ENCODE data around the gene DCAF16. TPM values are rescaled to one million over a fixed set of nuclear protein-coding genes. Genes with fewer than 3 reads are reported as not detected.

DCAF16 gene
- polyA plus RNA-seq, 1 donor: 30.2 TPM

DNA sequence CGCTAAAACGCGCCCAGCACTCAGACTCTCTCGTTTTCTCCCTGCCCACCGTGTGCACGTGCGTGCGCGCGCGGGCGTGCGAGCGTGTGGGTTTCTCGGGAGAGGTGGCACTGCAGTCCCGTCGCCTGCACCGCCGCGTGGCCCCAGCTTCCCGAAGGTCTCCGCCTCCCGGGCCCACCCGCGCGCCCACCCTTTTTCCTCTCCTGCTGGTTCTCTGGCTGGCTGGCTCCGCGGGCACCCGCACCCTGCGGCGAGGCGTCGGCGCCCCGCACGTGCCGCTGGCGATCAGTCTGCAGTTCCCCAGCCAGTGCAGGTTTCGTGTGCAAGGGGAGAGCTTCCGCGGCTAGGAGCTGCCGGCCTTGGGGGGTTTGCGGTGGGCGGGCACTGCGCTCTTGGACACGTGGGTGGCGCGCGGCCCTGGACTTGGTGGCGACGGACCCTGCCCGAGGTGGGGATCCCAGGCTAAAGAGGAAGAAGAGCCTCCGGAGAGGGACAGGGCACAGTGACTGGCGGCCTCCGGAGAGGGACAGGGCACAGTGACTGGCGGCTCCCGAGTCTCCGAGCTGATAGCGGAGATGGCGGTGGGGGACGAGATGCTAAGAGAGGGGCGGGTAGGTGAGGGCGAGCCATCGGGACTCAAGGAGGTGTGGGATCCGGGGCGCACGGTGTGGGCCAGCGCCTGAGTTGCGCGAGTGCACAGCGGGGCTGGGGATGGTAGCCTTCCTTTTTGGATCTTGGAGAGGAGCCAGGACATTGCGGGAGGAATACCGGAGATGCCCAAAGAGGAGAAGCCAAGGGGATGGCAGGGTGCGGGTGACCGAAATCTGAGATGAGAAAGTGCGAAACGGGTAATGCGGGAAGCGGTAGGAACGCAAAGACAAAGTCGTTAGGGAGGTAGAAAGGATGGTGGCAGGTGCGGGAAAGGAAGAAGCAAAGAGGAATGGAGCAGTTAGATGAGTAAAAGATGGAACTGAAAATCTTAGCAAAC, 29.0 kb downstream of the DCAF16 start, which contains the start of gene FAM184B:
TSS of gene FAM184B (minus strand) at position 322 of the 988 bp plus-strand sequence. CDS start 322 bp downstream, outside the sequence.
- no peak for DNase-seq (ENCODE audit: low read depth)

GRCh38 chr4:17780501-17781299, 29.9 kb downstream of the DCAF16 start:
- DNase-seq (ENCODE audit: low read depth): no peak

DNA sequence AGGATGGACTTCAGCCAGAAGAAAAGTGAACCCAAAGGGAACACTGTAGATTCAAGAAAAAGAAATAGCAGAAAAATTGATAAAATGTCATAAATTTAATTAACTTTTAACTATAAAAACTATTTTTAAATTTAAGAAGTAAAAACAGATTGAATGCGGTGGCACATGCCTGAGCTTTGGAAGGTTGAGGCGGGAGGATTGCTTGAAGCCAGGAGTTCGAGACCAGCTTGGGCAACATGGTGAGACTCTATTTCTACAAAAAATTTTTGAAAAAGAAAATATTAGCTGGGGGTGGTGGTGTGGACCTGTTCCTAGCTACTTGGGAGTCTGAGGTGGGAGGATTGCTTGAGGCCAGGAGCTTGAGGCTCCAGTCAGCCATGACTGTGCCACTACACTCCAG, 32.1 kb downstream of the DCAF16 start:
- no peak for DNase-seq (ENCODE audit: low read depth)

DNA sequence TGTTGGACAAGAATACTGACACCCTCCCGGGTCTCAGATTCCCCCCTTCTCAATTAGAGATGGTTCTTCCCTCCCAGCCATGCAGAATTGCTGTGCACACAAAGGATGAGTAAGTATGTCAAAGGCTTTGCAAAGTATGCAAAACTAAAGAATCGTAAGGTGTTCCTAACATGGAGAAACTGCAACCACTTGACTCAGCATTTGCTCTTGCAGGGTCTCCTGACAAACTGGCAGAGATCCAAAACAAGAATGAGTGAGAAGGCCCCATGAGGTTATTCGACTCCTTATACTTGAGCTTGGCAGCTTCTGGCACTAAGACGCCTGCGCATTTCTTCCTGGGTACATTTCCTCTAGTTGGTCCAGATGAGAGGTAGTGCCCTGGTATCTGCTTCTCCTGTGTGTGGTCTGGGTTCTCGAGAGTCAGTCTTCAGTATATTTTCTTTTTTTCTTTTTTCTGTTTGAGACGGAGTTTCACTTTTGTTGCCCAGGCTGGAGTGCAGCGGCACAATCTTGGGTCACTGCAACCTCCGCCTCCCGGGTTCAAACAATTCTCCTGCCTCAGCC, 37.3 kb downstream of the DCAF16 start:
- no peak for DNase-seq (ENCODE audit: low read depth)

- DNase-seq (ENCODE audit: low read depth): no peak
These were observed 39.2 kb downstream of the DCAF16 start for GRCh38 chr4:17771284-17771908.

- no peak for DNase-seq (ENCODE audit: low read depth)
These were observed 39.7 kb downstream of the DCAF16 start for GRCh38 chr4:17770845-17771244.

DNA sequence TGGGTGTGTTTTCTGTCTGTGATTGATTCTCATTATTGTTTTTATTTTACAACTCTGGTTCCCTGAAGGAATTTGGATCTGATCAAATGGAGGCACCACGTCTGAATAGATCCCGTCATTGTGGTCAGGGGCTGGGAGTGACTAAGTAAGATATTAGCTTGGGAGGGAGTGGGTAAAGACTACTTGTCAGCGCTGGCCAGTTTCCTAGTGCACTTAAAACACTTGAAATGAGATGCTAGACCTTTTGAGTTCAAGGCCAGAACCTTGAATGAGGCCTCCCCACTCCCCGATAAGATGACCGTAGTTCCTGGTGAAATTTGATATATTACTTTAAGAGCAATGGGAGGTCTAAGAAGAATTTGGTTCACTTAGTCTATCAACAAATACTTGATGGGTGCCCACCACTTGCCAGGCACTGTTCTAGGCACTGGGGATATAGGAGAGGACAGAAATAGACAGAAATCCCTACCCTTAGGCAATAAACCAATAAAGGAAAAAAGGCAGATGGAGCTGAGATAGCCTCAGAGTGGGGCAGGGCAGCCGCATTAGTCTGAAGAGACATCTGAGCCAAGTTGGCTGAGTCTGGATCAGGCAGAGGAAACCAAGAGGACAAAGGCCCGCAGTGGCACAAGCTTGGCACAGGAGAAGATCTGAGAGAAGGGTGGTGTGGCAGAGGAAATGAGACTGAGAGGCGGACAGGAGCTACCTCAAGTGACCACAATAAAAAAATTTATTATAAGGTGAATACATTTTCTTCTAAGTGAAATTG, 41.0 kb downstream of the DCAF16 start:
- DNase-seq (ENCODE audit: low read depth): no peak

DNA sequence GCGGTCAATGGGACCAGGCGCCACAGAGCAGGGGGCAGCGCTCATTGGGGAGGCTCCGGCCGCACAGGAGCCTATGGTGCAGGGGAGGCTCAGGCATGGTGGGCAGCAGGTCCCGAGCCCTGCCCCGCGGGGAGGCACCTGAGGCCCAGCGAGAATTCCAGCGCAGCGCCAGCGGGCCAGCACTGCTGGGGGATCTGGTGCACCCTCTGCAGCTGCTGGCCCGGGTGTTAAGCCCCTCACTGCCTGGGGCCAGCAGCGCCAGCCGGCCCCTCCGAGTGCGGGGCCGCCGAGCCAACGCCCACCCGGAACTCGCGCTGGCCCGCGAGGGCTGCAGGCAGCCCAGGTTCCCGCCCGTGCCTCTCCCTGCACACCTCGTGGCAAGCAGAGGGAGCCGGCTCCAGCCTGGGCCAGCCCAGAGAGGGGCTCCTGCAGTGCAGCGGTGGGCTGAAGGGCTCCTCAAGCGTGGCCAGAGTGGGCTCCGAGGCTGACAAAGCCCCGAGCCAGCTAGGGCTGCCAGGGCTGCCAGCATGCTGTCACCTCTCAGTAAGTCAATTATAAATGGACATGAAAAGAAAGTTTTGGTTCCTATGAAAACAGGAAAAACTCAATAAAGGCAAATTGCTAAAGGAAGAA, 43.6 kb downstream of the DCAF16 start:
- DNase-seq (ENCODE audit: low read depth): no peak

DNA sequence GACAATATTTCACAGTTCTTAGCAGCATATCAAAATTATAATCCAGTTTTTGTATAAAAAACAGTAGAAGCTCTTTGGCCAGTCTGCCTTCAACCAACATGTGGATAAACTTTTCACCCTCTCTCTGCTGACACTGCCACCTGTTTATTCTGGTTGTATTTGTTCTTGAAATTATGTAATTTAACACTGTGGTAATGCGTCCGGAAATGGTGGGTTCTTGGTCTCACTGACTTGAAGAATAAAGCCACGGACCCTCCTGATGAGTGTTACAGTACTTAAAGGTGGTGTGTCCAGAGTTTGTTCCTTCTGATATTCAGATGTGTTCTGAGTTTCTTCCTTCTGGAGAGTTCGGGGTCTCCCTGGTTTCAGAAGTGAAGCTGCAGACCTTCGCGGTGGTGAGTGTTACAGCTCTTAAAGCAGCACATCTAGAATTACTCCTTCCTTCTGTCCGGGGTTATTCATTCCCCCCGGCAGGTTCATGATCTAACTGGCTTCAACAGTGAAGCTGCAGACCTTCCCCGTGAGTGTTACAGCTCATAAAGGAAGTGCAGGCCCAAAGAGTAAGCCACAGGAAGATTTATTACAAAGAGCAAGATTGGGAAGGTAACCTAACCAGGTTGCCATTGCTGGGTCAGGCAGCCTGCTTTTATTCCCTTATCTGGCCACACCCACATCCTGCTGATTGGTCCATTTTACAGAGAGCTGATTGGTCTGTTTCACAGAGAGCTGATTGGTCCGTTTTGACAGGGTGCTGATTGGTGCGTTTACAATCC, 44.9 kb downstream of the DCAF16 start:
- no peak for DNase-seq (ENCODE audit: low read depth)

GRCh38 chr4:17763931-17764330, 46.6 kb downstream of the DCAF16 start:
- DNase-seq (ENCODE audit: low read depth): no peak

- no peak for DNase-seq (ENCODE audit: low read depth)
These were observed 47.1 kb downstream of the DCAF16 start for GRCh38 chr4:17763416-17763815.

GRCh38 chr4:17762726-17763125, 47.8 kb downstream of the DCAF16 start:
- DNase-seq (ENCODE audit: low read depth): no peak

- DNase-seq (ENCODE audit: low read depth): no peak
These were observed 49.5 kb downstream of the DCAF16 start for GRCh38 chr4:17761062-17761461.

DNA sequence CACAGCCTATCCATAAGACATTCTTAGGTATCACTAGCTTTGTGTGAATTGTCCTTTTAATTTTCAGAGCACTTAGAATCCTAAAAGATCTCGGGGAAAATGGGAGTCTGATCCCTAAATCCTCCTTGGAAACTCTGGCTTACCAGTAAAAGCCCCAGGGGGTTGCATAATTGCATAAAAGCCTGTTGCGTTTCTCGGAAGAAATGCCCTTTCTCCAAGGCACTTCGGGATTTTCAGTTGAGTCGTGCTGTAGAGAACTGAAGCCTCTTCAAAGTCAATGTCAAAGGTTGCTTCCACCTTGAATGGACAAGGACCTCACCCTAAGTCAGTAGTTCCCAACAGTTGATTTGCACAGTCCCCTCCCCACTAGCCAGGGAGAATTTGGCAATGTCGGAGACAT, 49.9 kb downstream of the DCAF16 start:
- DNase-seq (ENCODE audit: low read depth): no peak

DNA sequence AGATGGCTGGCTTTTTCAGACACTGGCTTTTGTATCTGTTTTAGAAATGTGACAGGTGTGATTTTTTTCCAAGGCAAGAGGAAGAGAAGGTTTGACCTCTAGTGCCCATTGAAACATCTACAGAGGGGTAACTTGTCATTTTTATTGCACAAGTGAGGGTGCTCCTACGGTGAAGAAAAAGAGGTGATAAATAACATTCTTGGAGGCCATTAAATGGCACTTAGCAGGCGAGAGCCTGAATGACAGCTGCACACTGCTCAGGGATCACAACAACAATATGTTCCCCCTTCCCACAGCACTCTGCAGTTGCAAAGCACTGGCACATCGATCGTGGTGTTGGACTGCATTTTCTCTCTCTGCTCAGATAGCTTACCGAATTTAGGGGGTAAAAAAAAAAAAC, 52.1 kb downstream of the DCAF16 start:
- DNase-seq (ENCODE audit: low read depth): no peak

- DNase-seq (ENCODE audit: low read depth): no peak
These were observed 52.9 kb downstream of the DCAF16 start for GRCh38 chr4:17757621-17758020.

DNA sequence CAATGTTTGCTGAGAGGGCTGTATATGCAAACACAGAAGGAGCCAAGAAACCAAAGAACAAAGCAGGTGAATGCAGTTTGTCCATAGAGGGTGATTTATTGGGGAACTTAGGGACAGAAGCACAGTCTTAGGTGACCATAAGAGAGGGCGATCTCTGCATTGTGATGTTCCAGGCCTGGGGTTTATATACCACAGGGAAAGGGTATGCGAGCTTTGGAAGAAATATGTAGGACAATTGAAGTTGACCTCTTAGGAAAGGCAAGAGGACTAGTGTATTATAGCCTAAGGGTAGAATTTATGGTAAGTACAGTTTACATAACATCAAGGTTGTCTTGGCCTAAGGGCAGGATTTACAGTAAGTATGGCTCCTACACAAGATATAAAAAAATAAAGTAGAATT, 56.9 kb downstream of the DCAF16 start:
- DNase-seq (ENCODE audit: low read depth): no peak

Measured in forelimb muscle (tissue), 1 donor.